NT2/D1 (cell line): ENCODE results near the gene TUNAR.

Experiments
- SUZ12 ChIP-seq: IDR thresholded peaks from 2 replicates; pipeline ENCODE4 v1.6.1; 2011; ENCODE audit not compliant: insufficient read length, insufficient read depth; ENCODE audit errors: extremely low read depth
- YY1 ChIP-seq: IDR thresholded peaks from 2 replicates; pipeline ENCODE4 v1.6.1; 2011; ENCODE audit not compliant: insufficient read length, insufficient read depth

- TF ChIP-seq SUZ12 (no peak), YY1 (no peak)
Measured at GRCh38 chr14:95935228-95935822, 58.7 kb downstream of the TUNAR start.
